GM10266 (cell line): ENCODE results near the gene IMP3.
"Not testable (repeated sequence)": the region's sequence is repeated elsewhere in the genome, so short reads cannot be mapped to it uniquely, and the experiment has no call there.

ENCODE experiments used
- DNase-seq: peaks from one replicate; pipeline ENCODE4 v3.0.0; 2012; ENCODE audit errors: extremely low spot score
- TF ChIP-seq, protein P1 (sequence below): IDR thresholded peaks from 2 replicates; pipeline ENCODE4 v1.5.1; 2012; ENCODE audit warnings: mild to moderate bottlenecking, low read depth; ENCODE audit not compliant: control insufficient read depth, insufficient read depth; ENCODE audit errors: missing control alignments

Gene IMP3

DNA sequence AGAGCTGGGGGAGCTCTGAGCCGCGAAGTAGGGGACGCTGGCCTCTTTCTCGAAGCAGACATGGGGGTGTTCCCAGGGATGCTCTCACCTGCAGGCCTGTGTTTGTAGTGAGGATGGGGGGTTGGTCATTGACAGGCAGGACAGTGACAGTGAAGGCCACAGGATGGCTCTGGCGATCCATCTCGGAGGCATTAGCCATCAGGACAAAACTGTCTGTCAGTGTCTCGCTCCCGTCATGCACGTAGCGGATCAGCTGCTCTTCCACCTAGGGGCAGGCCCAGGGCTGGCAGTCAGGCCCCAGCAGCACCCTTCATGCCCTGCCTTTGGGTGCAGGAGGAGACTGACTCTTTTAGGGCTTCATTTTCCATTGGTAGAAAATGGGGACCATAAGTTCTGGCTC lies 44.6 kb upstream of the IMP3 start:
- DNase-seq, result no peak
- TF ChIP-seq, protein P1, sequence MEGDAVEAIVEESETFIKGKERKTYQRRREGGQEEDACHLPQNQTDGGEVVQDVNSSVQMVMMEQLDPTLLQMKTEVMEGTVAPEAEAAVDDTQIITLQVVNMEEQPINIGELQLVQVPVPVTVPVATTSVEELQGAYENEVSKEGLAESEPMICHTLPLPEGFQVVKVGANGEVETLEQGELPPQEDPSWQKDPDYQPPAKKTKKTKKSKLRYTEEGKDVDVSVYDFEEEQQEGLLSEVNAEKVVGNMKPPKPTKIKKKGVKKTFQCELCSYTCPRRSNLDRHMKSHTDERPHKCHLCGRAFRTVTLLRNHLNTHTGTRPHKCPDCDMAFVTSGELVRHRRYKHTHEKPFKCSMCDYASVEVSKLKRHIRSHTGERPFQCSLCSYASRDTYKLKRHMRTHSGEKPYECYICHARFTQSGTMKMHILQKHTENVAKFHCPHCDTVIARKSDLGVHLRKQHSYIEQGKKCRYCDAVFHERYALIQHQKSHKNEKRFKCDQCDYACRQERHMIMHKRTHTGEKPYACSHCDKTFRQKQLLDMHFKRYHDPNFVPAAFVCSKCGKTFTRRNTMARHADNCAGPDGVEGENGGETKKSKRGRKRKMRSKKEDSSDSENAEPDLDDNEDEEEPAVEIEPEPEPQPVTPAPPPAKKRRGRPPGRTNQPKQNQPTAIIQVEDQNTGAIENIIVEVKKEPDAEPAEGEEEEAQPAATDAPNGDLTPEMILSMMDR, result no peak

DNA sequence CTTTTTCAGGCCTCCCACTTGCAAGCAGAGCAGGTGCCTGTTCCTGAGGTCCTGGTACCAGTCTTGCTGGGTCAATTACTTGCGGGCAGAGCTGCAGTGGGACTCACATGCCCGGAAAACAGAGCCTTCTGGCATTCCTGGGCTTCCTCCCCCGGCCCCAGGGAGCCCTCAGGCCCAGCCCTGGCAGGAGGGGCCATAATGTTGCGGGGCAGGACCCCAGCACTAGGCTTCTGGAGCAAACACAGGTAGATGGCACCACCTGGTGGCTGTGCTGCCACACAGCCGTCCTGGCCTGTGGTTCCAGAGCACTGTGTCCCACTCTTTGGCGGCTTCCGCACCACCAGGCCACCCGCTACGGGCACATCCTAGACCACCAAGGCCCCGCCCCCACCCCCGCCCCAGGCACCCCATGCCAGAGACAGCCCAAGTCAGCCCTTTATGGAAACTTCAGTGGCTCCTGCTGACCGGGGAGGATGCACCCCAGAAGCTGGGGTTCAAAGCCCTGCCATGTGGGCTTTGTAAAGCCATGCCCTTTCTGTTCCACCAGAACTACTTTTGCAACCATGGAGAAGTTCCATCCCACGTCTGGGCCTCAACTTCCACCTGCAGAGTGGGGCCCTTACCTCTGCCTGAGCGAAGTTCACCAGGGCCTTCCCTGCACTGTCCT lies 43.8 kb upstream of the IMP3 start:
- TF ChIP-seq, protein P1, result peak; percentile 81
- peak; percentile 87 for DNase-seq

DNA sequence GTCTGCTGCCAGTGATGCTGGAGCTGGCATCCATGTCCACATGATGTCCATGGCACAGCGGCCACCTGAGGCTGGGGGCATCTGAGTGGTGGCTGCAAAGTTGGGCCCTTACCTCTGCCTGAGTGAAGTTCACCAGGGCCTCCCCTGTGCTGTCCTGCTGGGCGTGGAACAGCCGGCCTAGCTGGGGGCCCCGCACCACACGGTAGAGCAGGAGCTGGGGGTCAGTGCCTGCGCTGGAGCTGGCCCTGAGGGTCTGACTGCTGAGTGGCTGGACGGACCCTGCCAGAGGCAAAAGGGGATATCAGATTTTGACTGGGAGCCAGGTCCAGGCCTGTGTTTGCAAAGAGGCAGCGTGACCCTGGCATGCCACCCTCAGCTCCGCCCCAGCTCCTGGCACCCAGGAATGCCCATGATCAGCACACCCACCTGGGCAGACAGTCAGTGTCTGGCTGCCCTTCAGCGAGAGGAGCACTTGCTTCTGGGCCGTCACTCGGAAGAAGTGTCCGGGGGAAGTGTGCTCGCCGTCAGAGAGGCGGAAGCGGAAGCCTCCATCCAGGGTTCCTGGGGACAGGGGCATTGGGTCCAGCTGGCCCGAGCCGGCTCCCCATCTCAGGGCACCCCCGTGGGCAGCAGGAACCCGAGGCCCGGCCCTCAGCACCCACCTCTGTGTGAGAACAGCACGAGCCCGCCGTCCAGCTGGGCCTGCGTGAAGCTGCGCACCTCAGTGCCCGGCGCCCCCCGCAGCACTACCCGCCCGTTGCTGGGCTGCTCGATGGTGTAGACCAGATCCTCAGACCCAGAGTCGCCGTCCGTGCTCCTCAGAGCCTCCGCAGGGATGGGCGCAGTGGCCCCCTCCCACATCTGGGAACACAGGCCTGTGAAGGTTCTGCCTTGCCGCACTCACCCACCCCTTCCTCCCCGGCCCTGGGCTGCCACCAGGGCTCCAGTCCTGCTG lies 42.4 kb upstream of the IMP3 start:
- DNase-seq, result no peak
- TF ChIP-seq, protein P1, result no peak

DNA sequence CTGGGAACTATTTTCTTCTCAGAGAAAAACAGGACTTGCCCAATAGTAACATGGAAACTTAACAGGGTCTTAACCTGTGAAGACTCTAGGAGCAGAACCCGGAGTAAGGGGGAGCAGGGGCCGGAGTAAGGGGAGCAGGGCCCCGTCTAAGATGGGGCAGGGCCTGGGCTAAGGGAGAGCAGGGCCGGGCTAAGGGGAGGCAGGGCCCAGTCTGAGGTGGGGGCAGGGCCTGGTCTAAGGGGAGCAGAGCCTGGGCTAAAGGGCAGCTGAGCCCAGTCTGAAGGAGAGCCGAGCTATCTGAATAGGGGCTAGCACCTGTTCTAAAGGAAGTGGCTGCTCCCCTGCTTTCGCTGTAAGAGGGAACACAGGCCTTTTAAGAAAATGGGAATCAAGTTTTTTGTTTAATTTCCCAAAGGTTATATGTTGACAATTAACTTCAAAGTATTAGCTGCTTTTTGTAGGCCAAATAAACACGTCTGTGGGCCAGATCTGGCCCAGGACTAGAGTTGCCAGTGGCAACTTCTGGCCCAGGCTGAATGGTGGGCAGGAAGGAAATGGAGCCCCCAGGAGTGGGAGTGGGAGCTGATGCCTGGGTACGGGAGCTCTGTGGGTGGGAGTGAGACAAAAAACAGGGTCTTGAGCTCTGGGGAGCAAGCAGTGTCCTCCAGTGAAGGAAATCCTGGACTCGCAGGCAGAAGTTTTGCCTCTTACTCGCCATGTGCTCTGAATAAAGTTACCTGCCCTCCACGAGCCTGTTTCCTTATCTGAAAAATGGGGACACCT lies 40.2 kb upstream of the IMP3 start:
- TF ChIP-seq, protein P1, result no peak
- no peak for DNase-seq

DNA sequence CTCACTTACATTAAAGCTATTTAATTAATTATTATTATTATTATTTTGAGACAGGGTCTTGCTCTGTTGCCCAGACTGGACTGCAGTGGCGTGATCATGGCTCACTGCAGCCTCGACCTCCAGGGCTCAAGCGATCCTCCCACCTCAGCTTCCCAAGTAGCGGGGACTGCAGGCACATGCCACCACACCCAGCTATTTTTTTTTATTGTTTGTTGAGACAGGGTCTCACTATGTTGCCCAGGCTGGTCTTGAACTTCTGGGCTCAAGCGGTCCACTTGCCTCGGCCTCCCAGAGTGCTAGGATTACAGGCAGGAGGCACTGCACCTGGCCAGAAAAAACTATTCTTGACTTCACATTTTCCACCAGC lies 38.3 kb upstream of the IMP3 start:
- not testable (repeated sequence) for DNase-seq

DNA sequence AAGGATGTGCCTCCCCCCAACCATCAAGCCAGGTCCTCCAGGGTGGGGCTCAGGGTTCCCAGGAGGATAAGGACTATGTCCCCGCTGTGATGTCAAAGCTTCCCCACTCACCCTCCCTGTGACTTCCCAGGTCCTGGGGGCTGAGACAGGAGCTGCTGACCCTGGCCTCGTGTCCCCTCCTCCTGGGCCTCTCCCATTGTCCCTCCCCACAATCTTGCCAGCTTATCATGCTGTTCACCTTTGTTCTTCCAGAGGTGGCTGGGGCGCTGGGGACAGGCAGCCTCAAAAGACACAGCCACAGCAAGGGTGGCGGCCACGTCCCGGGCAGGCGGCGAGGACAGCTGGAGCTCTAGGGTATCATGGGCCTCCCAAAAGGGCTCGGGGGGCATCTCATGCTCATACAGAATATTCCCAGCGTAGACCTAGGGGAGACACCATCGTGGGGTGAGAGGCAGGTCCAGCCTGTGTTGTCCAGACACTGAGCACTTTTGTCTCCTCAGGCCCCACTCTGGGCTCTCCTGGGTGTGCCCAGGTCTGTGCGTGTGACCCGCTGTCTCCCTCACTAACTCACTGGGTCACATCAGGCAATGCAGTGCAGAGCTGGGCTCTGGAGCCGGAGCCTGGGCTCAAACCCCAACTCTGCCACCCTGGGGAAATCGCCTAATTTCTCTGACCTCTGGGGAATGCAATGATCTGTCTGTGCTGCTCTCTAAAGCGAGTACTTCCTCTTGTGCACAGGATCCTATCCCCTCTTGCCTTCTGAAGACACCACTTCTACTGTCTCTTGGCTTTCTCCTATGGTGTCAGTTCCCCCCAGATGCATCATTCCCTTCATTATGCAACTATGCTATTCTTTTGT lies 37.7 kb upstream of the IMP3 start:
- no peak for DNase-seq
- TF ChIP-seq, protein P1, result no peak
